Calu3 (cell line): ENCODE results near the gene DLK1. TPM values are rescaled to one million over a fixed set of nuclear protein-coding genes. Genes with fewer than 3 reads are reported as not detected.

ENCODE experiments used
- Bru-seq: library from RNA; stranded (reverse); fragments of 400-500 nt; gene quantifications from one replicate; lab custom pipeline; 2021; lab: Mats Ljungman, UMichigan
- BruChase-seq, 2 experiments: library from RNA; stranded (reverse); fragments of 400-500 nt; gene quantifications; one replicate each; lab custom pipeline; 2021; lab: Mats Ljungman, UMichigan
- BruUV-seq: library from RNA; stranded (reverse); fragments of 400-500 nt; replicated peaks from 2 replicates; lab custom pipeline; 2021; lab: Mats Ljungman, UMichigan
- CTCF ChIA-PET: fragments of 300-600 bp; sonication (Branson Sonifier 250); formaldehyde crosslinking; loops from one replicate; lab custom pipeline; 2022; ENCODE audit warnings: antibody characterized with exemption; lab: Charles Lee
- DNase-seq: peaks from one replicate; pipeline ENCODE4 v3.0.0; 2022
- H3K27ac Mint-ChIP-seq: one replicate; pipeline ENCODE4 v1.8.0; 2022; ENCODE audit warnings: mixed read lengths; ENCODE audit not compliant: unreplicated experiment
- H3K27me3 Mint-ChIP-seq: one replicate; pipeline ENCODE4 v1.8.0; 2022; ENCODE audit warnings: mixed read lengths; ENCODE audit not compliant: unreplicated experiment
- H3K36me3 Mint-ChIP-seq: one replicate; pipeline ENCODE4 v1.8.0; 2022; ENCODE audit warnings: mild to moderate bottlenecking, moderate library complexity, mixed read lengths; ENCODE audit not compliant: insufficient read depth, unreplicated experiment
- H3K4me1 Mint-ChIP-seq: one replicate; pipeline ENCODE4 v1.8.0; 2022; ENCODE audit warnings: mild to moderate bottlenecking, low read depth, mixed read lengths; ENCODE audit not compliant: unreplicated experiment
- H3K4me3 Mint-ChIP-seq: one replicate; pipeline ENCODE4 v1.8.0; 2022; ENCODE audit warnings: mild to moderate bottlenecking, low read depth, moderate library complexity, mixed read lengths; ENCODE audit not compliant: unreplicated experiment
- H3K9me3 Mint-ChIP-seq: one replicate; pipeline ENCODE4 v1.8.0; 2022; ENCODE audit warnings: low read depth, mixed read lengths; ENCODE audit not compliant: unreplicated experiment
- intact Hi-C: fragments of 100-400 bp; cut with micrococcal nuclease; formaldehyde crosslinking; loops from one replicate; pipeline ENCODE4 v1.10.0; 2022; ENCODE audit not compliant: unreplicated experiment
- long read RNA-seq: library from polyadenylated mRNA; stranded (forward); transcript quantifications from one replicate; pipeline ENCODE4 v2.0.0, GENCODE V29; 2022
- total RNA-seq: library from RNA; stranded (reverse); gene quantifications from 2 replicates; pipeline ENCODE4 v1.2.3, GENCODE V29; 2022
- TF ChIP-seq, protein P1 (sequence below): fragments of 200-600 bp; IDR thresholded peaks from one replicate; pipeline ENCODE4 v1.8.0; 2022; ENCODE audit warnings: antibody characterized with exemption; ENCODE audit not compliant: unreplicated experiment

Gene DLK1
- total RNA-seq: not detected in 2 replicates
- Bru-seq, nascent RNA: not detected
- not detected for BruChase-seq, experiment 1, labeled RNA remaining after a 6-hour chase
- BruChase-seq, experiment 2, labeled RNA remaining after a 2-hour chase: not detected
- long read RNA-seq: 0 reads

GRCh38 chr14:100726550-100727085, at the start of gene DLK1:
Gene DLK1 (plus strand): TSS chr14:100726892. CDS start chr14:100727069, 177 bp downstream.
- H3K27me3 Mint-ChIP-seq: peaks cover 79% of the 10 kb centered on the region
- CTCF ChIA-PET: no interaction called here
- no peaks in the 10 kb centered on the region for H3K9me3 Mint-ChIP-seq
- BruUV-seq: no TSS peak
- H3K27ac Mint-ChIP-seq: no peak within 1 kb of the TSS
- no peak for DNase-seq
- no peaks in the 10 kb centered on the region for H3K36me3 Mint-ChIP-seq
- intact Hi-C loops: no loop called here
- peaks cover 11% of the 10 kb centered on the region for H3K4me1 Mint-ChIP-seq
- no peak within 1 kb of the TSS for H3K4me3 Mint-ChIP-seq
- TF ChIP-seq, protein P1, sequence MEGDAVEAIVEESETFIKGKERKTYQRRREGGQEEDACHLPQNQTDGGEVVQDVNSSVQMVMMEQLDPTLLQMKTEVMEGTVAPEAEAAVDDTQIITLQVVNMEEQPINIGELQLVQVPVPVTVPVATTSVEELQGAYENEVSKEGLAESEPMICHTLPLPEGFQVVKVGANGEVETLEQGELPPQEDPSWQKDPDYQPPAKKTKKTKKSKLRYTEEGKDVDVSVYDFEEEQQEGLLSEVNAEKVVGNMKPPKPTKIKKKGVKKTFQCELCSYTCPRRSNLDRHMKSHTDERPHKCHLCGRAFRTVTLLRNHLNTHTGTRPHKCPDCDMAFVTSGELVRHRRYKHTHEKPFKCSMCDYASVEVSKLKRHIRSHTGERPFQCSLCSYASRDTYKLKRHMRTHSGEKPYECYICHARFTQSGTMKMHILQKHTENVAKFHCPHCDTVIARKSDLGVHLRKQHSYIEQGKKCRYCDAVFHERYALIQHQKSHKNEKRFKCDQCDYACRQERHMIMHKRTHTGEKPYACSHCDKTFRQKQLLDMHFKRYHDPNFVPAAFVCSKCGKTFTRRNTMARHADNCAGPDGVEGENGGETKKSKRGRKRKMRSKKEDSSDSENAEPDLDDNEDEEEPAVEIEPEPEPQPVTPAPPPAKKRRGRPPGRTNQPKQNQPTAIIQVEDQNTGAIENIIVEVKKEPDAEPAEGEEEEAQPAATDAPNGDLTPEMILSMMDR: no peak

GRCh38 chr14:100677152-100677551, 49.5 kb upstream of the DLK1 start:
- Mint-ChIP-seq H3K4me3 (no peak overlapping the region), H3K27ac (no peak overlapping the region), H3K9me3 (no peaks in the 10 kb centered on the region), H3K27me3 (peaks cover 44% of the 10 kb centered on the region), H3K36me3 (no peaks in the 10 kb centered on the region), H3K4me1 (peaks cover 22% of the 10 kb centered on the region)
- intact Hi-C loops: no loop called here
- BruUV-seq: no TSS peak
- no peak for DNase-seq
- CTCF ChIA-PET: interaction anchor here (0.6 to 1.7 kb wide), 3 partner anchors 14 to 907 kb away, joined by 3 to 4 read pairs (median 3); no protein-coding TSS in a partner anchor
- TF ChIP-seq, protein P1: no peak

DNA sequence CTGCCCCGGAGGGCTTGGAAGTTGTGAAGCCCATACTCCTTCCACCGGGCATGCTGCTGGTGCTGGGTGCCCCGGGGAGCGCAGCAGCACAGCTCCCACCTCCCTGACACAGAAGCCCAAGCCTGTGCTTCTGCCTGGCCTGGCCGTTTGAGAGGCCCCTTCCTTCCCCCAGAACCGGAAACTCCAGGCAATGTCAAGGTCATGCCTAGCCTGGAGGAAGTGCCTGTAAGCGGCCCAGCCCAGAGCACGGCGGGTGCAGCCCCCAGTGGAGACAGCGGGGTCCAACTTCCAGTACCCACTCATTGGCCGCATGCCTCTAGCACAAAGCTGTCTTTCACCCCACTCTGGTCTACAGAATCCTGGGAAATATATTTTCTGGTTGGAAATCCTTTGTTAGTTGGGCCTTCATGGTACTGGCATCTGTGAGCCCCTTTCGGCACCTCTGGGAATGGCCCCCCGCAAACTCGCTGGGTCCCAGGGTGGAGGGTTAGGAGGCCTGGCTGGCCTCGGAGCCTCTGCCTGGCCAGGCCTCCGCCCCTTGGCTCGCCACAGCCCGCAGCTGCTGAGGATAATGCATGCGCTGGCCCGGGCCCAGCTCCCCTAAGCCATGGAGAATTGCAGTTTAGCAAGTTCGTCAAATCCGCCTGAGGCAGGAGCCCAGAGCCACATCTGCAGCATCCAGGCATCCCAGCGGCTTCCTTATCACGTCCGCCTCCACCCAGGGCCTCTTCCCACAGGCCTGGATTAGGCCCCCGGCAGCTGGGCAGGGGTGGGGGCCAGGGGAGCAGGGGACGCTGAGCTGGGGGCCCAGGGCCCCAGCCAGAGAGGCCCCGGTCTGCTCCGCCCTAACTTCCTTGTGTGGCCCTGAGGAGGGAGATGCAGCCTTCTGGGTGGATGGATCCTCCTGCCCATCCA, 48.9 kb upstream of the DLK1 start:
- no peak for DNase-seq
- TF ChIP-seq, protein P1: no peak
- H3K36me3 Mint-ChIP-seq: no peaks in the 10 kb centered on the region
- no peak overlapping the region for H3K4me3 Mint-ChIP-seq
- H3K27ac Mint-ChIP-seq: no peak overlapping the region
- BruUV-seq: no TSS peak
- no peaks in the 10 kb centered on the region for H3K9me3 Mint-ChIP-seq
- peaks cover 20% of the 10 kb centered on the region for H3K4me1 Mint-ChIP-seq
- peaks cover 44% of the 10 kb centered on the region for H3K27me3 Mint-ChIP-seq
- intact Hi-C loops: no loop called here
- CTCF ChIA-PET: interaction anchor here (0.6 to 1.7 kb wide), 2 partner anchors 15 to 906 kb away, joined by 3 to 4 read pairs; no protein-coding TSS in a partner anchor

DNA sequence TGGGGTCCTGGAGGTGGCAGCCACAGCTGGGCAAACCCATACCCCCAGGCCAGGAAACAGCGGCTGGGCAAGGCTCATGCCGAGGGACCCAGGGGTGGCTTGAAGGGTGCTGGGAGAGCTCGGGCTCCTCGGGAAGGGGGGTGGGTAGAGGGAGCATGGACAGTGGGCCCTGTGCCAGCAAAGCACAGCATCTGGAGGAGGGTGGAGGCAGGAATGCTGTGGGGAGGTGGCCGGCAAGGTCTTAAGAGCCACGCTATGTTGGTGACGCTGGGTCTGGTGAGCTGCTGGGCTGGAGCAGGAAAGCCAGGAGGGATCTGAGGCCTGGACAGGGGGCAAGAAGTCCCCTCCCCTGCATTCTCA, 48.2 kb upstream of the DLK1 start:
- H3K9me3 Mint-ChIP-seq: no peaks in the 10 kb centered on the region
- CTCF ChIA-PET: interaction anchor here (1.1 kb wide), 1 partner anchor 15 kb away, joined by 3 read pairs; no protein-coding TSS in a partner anchor
- peaks cover 44% of the 10 kb centered on the region for H3K27me3 Mint-ChIP-seq
- BruUV-seq: no TSS peak
- DNase-seq: no peak
- H3K27ac Mint-ChIP-seq: no peak overlapping the region
- TF ChIP-seq, protein P1: no peak
- H3K4me3 Mint-ChIP-seq: no peak overlapping the region
- peaks cover 14% of the 10 kb centered on the region for H3K4me1 Mint-ChIP-seq
- intact Hi-C loops: no loop called here
- no peaks in the 10 kb centered on the region for H3K36me3 Mint-ChIP-seq
